NT2/D1 (cell line): ENCODE results near the gene LIMS1.

Experiments used
- DNase-seq: peaks from one replicate; pipeline ENCODE4 v3.0.0-alpha.2; 2011; ENCODE audit warnings: low read depth, low spot score
- H3K27me3 ChIP-seq: 2 replicates; pipeline ENCODE4 v1.6.0; 2011; ENCODE audit warnings: mild to moderate bottlenecking; ENCODE audit not compliant: insufficient read length, insufficient read depth
- H3K36me3 ChIP-seq: 2 replicates; pipeline ENCODE4 v1.6.1; 2011; ENCODE audit warnings: mild to moderate bottlenecking, low read length, mixed read lengths; ENCODE audit not compliant: insufficient read depth, insufficient read length
- H3K4me1 ChIP-seq: 2 replicates; pipeline ENCODE4 v1.5.1; 2011; ENCODE audit not compliant: insufficient read depth, insufficient read length
- H3K4me3 ChIP-seq: 2 replicates; pipeline ENCODE4 v1.5.1; 2011; ENCODE audit warnings: low read depth; ENCODE audit not compliant: insufficient read length
- H3K9ac ChIP-seq: 2 replicates; pipeline ENCODE4 v1.6.0; 2011; ENCODE audit warnings: low read depth; ENCODE audit not compliant: insufficient read length
- H3K9me3 ChIP-seq: 2 replicates; pipeline ENCODE4 v1.5.1; 2011; ENCODE audit warnings: mild to moderate bottlenecking, low read length; ENCODE audit not compliant: insufficient read depth
- SUZ12 ChIP-seq: IDR thresholded peaks from 2 replicates; pipeline ENCODE4 v1.6.1; 2011; ENCODE audit not compliant: insufficient read length, insufficient read depth; ENCODE audit errors: extremely low read depth
- YY1 ChIP-seq: IDR thresholded peaks from 2 replicates; pipeline ENCODE4 v1.6.1; 2011; ENCODE audit not compliant: insufficient read length, insufficient read depth
- ZNF274 ChIP-seq: IDR thresholded peaks from 2 replicates; pipeline ENCODE4 v1.6.1; 2011; ENCODE audit warnings: mild to moderate bottlenecking, low read depth, low read length

LIMS1 gene

DNA sequence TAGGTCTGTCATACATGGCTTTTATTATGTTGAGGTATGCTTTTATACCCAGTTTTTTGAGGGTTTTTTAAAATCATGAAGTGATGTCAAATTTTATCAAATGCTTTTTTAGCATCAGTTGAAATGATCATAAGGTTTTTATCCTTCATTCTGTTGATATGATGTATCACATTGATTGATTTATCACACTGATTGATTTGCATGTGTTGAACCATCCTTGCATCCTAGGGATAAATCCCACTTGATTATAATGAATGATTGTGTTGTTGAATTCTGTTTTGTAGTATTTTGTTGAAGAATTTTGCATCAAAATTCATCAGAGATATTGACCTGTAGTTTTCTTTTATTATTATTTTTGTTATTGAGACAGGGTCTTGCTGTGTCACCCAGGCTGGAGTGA is 68.2 kb downstream of the LIMS1 start:
- no peaks in the 10 kb centered on the region for H3K4me1 ChIP-seq
- H3K27me3 ChIP-seq, result no peaks in the 10 kb centered on the region
- no peak for TF ChIP-seq ZNF274
- no peak for TF ChIP-seq YY1
- no peak for TF ChIP-seq SUZ12
- peaks cover 2% of the 10 kb centered on the region for H3K36me3 ChIP-seq
- no peak overlapping the region for H3K4me3 ChIP-seq
- no peak overlapping the region for H3K9ac ChIP-seq
- peaks cover 5% of the 10 kb centered on the region for H3K9me3 ChIP-seq
- no peak for DNase-seq

DNA sequence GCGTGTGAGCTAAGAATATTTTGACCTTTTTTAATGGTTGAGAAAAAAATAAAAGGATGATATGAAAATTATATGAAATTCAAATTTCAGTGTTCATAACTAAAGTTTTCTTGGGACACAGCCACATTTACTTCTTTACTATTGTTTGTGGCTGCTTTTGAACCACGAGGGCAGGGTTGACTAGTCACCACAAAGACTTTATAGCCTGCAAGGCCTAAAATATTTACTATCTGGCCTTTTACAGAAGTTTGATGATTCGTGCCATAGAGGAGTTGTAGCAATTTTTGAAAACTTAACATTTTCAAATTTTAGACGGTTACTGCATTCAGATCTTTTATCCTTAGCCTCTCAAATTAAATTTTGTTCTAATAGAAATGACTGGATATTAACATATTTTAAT is 69.9 kb downstream of the LIMS1 start:
- H3K27me3 ChIP-seq, result no peaks in the 10 kb centered on the region
- no peak overlapping the region for H3K4me3 ChIP-seq
- H3K9ac ChIP-seq, result no peak overlapping the region
- H3K4me1 ChIP-seq, result no peaks in the 10 kb centered on the region
- TF ChIP-seq YY1 (no peak), SUZ12 (no peak), ZNF274 (no peak)
- H3K9me3 ChIP-seq, result peaks cover 5% of the 10 kb centered on the region
- no peak for DNase-seq
- H3K36me3 ChIP-seq, result peaks cover 4% of the 10 kb centered on the region

DNA sequence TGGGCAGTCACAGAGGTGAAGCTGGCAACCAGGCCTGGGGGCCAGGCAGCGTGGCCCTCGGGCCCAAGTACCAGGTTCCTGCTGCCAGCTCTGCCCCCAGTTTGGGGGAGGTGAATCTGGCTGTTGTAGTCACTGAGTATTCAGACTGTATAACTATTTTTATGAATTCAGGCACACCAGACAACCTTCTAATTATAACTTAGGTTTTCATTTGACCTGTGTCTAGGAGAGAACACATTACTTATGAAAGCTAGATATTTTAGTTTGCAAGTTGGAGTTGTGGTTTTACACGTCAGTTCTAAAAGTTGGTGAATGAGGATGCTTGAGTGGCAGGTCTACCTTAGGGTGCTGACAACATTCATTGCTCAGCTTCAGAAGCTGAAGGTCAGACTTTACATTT is 71.7 kb downstream of the LIMS1 start:
- no peak overlapping the region for H3K9ac ChIP-seq
- peaks cover 5% of the 10 kb centered on the region for H3K9me3 ChIP-seq
- no peak overlapping the region for H3K4me3 ChIP-seq
- H3K27me3 ChIP-seq, result no peaks in the 10 kb centered on the region
- TF ChIP-seq YY1 (no peak), ZNF274 (no peak), SUZ12 (no peak)
- H3K36me3 ChIP-seq, result peaks cover 8% of the 10 kb centered on the region
- DNase-seq, result no peak
- no peaks in the 10 kb centered on the region for H3K4me1 ChIP-seq

DNA sequence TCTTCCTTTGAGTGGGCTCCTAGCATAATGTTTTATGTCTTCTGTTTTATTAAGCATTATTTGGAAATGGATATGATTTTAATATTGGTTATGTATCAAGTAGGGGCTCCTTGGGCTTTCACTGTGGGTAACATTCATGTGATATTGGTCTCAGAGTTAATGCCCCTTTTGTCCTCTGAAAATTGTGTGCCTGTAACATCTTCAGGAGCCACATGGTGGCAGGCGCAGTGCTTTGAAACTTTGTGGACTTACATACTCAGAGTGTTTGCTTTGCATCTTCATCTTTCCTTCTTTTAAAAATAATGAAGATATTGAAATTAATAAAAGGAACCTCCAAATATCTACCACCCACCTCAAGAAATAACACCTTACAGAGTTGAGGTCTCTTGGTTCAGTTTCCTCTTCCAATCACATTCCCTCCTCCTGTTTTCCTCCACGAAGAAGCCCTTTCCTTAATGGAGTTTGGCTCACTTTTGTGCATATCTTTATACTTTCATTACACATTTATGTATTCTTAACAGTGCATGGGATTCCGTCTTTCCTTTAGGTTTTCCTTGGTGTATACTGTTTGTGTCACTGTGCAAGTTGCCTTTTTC is 73.5 kb downstream of the LIMS1 start:
- Histone ChIP-seq H3K9ac (no peak overlapping the region), H3K36me3 (peaks cover 8% of the 10 kb centered on the region), H3K4me3 (no peak overlapping the region), H3K27me3 (no peaks in the 10 kb centered on the region), H3K9me3 (no peaks in the 10 kb centered on the region), H3K4me1 (no peaks in the 10 kb centered on the region)
- no peak for DNase-seq
- TF ChIP-seq SUZ12 (no peak), YY1 (no peak), ZNF274 (no peak)

DNA sequence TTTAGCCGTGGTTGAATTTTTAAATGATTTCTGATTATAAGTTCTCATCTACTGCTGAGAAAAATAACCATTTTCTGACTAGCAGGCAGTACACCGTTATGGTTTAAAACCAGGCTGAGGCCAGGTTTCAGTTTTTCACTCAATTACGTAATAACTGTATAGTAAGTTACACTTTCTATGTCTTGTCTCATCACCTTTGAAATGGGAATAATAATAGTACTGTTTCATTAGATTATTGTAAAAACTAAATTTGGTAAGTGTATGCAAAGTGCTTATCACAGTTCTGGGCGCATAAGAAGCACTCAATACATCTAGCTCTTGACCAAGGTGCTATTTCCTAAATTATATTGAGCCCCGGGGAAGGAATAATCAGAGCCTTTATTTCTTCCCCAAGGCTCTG is 76.8 kb downstream of the LIMS1 start:
- H3K4me3 ChIP-seq, result no peak overlapping the region
- DNase-seq, result no peak
- H3K36me3 ChIP-seq, result peaks cover 8% of the 10 kb centered on the region
- H3K9ac ChIP-seq, result no peak overlapping the region
- no peaks in the 10 kb centered on the region for H3K9me3 ChIP-seq
- H3K4me1 ChIP-seq, result no peaks in the 10 kb centered on the region
- H3K27me3 ChIP-seq, result no peaks in the 10 kb centered on the region
- no peak for TF ChIP-seq SUZ12
- TF ChIP-seq YY1, result no peak
- TF ChIP-seq ZNF274, result no peak

DNA sequence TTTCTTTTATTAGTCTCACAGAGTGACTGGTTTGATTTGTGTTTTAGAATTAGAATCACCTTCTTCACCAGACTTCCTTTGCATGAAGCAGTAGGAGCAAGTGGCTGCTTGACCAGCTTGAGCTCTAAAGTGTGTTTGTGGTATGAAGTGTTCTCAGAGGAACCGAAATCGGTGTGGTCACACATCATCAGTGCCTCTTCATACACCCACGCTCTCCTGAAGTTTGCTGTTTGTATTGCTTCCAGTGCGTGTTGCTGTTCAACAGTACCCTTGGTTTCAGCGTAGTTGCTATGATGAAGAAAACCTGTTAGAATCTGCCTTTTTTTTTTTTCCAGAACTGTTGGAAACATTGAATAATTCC is 77.9 kb downstream of the LIMS1 start:
- Histone ChIP-seq H3K9ac (no peak overlapping the region), H3K27me3 (no peaks in the 10 kb centered on the region), H3K4me1 (no peaks in the 10 kb centered on the region), H3K36me3 (peaks cover 8% of the 10 kb centered on the region), H3K9me3 (no peaks in the 10 kb centered on the region), H3K4me3 (no peak overlapping the region)
- no peak for TF ChIP-seq YY1
- no peak for TF ChIP-seq ZNF274
- DNase-seq, result no peak

DNA sequence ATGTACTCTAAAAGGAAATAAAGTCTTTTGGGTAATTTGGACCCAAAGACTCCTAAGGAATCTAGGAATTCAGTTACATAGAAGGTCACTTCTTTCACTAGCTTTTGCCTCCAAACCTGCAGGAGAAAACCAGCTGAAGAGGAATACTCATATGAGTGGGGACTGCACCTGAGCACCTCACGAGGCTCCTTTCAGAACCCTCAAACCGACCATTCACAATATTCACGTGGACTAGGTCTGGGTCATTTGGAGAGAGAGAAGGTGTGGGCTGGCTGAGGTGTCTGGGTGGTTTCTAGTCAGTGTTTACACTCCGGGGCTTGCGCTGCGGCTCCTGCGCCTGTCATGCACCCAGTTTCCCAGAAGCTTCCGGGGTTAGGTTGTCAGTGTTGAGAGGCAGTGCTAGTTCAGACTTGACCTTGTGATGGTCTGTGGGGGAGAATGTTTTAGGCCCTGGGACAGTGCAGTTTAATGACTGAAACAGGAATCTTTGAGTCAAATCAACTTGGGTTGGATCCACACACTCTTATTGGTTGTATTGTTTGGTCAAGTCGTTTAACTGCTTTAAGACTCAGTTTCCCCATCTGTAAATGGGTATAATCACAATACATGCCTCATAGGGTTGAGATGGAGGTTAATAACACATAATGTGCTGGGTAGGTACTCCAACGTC is 78.4 kb downstream of the LIMS1 start:
- no peaks in the 10 kb centered on the region for H3K27me3 ChIP-seq
- H3K36me3 ChIP-seq, result peaks cover 8% of the 10 kb centered on the region
- no peak overlapping the region for H3K9ac ChIP-seq

More for the DNA sequence above, 78.4 kb downstream of the LIMS1 start:
- Histone ChIP-seq H3K4me1 (no peaks in the 10 kb centered on the region), H3K9me3 (no peaks in the 10 kb centered on the region), H3K4me3 (no peak overlapping the region)
- DNase-seq, result no peak
- TF ChIP-seq SUZ12 (no peak), YY1 (no peak), ZNF274 (no peak)
